ENCODE measurements around the gene IL17RC. TPM values are rescaled to one million over a fixed set of nuclear protein-coding genes. Genes with fewer than 3 reads are reported as not detected.
"Not testable (repeated sequence)": the region's sequence is repeated elsewhere in the genome, so short reads cannot be mapped to it uniquely, and the experiment has no call there.

The IL17RC gene
- total RNA-seq, 1 donor from 2014 or later, result 36.6 TPM

DNA sequence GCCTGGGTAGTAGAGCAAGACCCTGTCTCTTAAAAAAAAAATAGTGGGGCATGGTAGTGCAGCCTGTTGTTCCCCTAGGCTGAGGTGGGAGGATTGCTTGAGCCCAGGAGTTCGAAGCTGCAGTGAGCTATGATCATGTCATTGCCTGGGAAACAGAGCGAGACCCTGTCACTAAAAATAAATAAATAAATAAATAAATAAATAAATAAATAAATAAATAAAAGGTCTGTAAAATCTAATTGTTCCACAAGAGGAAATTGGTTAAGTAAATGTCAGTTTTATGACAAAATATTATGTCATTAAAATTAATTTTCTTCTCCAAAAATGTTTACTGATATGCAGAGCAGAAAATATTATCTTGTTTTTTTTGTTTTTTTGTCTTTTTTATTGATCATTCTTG lies 22.1 kb downstream of the IL17RC start:
- Mint-ChIP-seq H3K27ac (ENCODE audit: unreplicated experiment) (no peak overlapping the region), H3K4me1 (ENCODE audit: unreplicated experiment) (peaks cover 17% of the 10 kb centered on the region), H3K4me3 (ENCODE audit: unreplicated experiment) (no peak overlapping the region), H3K36me3 (ENCODE audit: unreplicated experiment) (peaks cover 6% of the 10 kb centered on the region), H3K27me3 (ENCODE audit: unreplicated experiment) (no peaks in the 10 kb centered on the region), H3K9me3 (ENCODE audit: unreplicated experiment) (no peaks in the 10 kb centered on the region)
- no peak for DNase-seq (ENCODE audit: extremely low spot score, unreplicated experiment)
- TF ChIP-seq, protein P1, sequence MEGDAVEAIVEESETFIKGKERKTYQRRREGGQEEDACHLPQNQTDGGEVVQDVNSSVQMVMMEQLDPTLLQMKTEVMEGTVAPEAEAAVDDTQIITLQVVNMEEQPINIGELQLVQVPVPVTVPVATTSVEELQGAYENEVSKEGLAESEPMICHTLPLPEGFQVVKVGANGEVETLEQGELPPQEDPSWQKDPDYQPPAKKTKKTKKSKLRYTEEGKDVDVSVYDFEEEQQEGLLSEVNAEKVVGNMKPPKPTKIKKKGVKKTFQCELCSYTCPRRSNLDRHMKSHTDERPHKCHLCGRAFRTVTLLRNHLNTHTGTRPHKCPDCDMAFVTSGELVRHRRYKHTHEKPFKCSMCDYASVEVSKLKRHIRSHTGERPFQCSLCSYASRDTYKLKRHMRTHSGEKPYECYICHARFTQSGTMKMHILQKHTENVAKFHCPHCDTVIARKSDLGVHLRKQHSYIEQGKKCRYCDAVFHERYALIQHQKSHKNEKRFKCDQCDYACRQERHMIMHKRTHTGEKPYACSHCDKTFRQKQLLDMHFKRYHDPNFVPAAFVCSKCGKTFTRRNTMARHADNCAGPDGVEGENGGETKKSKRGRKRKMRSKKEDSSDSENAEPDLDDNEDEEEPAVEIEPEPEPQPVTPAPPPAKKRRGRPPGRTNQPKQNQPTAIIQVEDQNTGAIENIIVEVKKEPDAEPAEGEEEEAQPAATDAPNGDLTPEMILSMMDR (IDR thresholded peaks at IDR 0.05), result no peak

DNA sequence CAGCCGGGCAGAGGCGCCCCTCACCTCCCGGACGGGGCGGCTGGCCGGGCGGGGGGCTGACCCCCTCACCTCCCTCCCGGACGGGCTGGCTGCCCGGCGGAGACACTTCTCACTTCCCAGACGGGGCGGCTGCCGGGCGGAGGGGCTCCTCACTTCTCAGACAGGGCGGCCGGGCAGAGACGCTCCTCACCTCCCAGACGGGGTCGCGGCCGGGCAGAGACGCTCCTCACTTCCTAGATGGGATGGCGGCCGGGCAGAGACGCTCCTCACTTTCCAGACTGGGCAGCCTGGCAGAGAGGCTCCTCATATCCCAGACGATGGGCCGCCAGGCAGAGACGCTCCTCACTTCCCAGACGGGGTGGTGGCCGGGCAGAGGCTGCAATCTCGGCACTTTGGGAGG lies 23.0 kb downstream of the IL17RC start:
- not testable (repeated sequence) for H3K4me3 Mint-ChIP-seq (ENCODE audit: unreplicated experiment); H3K27me3 Mint-ChIP-seq (ENCODE audit: unreplicated experiment); H3K4me1 Mint-ChIP-seq (ENCODE audit: unreplicated experiment); H3K27ac Mint-ChIP-seq (ENCODE audit: unreplicated experiment); H3K9me3 Mint-ChIP-seq (ENCODE audit: unreplicated experiment); DNase-seq (ENCODE audit: extremely low spot score, unreplicated experiment); H3K36me3 Mint-ChIP-seq (ENCODE audit: unreplicated experiment)

DNA sequence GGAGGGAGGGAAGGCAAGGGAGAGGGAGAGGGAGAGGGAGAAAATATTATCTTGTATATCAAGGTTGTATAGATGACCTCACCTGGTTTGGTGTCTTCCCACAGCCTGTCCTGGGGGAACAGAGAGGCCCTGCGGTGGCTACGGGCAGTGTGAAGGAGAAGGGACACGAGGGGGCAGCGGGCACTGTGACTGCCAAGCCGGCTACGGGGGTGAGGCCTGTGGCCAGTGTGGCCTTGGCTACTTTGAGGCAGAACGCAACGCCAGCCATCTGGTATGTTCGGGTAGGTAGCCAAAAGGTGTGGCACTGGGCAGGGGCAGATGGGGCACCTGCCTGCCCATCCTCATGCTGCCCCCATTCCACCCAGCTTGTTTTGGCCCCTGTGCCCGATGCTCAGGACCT lies 23.8 kb downstream of the IL17RC start:
- TF ChIP-seq, protein P1 (IDR thresholded peaks at IDR 0.05), result no peak
- Mint-ChIP-seq H3K36me3 (ENCODE audit: unreplicated experiment) (peaks cover 6% of the 10 kb centered on the region), H3K27me3 (ENCODE audit: unreplicated experiment) (no peaks in the 10 kb centered on the region), H3K9me3 (ENCODE audit: unreplicated experiment) (no peaks in the 10 kb centered on the region), H3K27ac (ENCODE audit: unreplicated experiment) (no peak overlapping the region), H3K4me3 (ENCODE audit: unreplicated experiment) (no peak overlapping the region), H3K4me1 (ENCODE audit: unreplicated experiment) (peaks cover 5% of the 10 kb centered on the region)
- no peak for DNase-seq (ENCODE audit: extremely low spot score, unreplicated experiment)

DNA sequence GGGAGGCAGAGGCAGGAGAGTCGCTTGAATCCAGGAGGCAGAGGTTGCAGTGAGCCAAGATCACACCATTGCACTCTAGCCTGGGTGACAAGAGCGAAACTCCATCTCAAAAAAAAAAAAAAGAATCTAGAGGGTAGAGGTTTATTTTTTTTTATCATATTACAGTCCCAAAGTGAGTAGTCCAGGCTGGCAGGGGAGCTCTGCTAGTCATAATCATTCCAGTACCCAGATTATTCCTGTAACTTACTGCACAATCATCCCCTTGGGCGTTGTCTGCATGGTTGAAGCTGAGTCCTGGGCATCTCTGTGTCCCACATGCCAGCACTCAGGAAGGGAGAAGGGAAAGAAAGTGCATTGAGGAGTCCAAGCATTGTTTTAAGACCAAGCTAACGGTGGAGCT lies 25.3 kb downstream of the IL17RC start:
- peaks cover 6% of the 10 kb centered on the region for H3K36me3 Mint-ChIP-seq (ENCODE audit: unreplicated experiment)
- no peak for DNase-seq (ENCODE audit: extremely low spot score, unreplicated experiment)
- no peak overlapping the region for H3K4me3 Mint-ChIP-seq (ENCODE audit: unreplicated experiment)
- no peaks in the 10 kb centered on the region for H3K9me3 Mint-ChIP-seq (ENCODE audit: unreplicated experiment)
- no peaks in the 10 kb centered on the region for H3K27me3 Mint-ChIP-seq (ENCODE audit: unreplicated experiment)
- H3K27ac Mint-ChIP-seq (ENCODE audit: unreplicated experiment), result no peak overlapping the region
- peaks cover 7% of the 10 kb centered on the region for H3K4me1 Mint-ChIP-seq (ENCODE audit: unreplicated experiment)
- TF ChIP-seq, protein P1 (IDR thresholded peaks at IDR 0.05), result no peak

DNA sequence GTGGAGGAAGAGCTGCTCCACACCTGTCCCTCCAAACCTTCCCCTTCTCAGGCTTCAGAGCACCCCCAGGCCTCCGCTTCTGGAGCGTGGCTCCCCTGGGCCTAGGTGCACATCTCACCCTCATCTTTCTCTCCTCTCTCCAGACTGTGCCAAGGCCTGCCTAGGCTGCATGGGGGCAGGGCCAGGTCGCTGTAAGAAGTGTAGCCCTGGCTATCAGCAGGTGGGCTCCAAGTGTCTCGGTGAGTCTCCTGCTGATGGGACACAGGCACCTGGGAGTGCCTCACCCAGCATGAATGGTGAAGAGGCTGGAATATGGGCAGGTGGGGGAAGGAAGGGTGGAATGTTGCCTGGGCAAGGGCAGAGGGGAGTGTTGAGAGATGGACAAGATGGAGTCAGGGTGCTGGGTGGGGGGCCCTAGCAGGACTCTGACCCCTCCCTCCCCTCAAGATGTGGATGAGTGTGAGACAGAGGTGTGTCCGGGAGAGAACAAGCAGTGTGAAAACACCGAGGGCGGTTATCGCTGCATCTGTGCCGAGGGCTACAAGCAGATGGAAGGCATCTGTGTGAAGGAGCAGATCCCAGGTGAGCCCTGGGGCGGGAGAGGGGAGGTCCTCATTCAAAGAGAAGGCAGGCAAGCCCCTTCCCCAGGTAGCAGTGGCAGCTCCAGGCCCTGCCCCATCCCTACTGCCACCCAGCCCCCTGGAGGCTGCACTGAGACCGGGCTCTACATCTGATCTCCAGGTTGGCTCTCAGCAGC lies 26.2 kb downstream of the IL17RC start:
- DNase-seq (ENCODE audit: extremely low spot score, unreplicated experiment), result no peak
- TF ChIP-seq, protein P1 (IDR thresholded peaks at IDR 0.05), result no peak
- Mint-ChIP-seq H3K4me1 (ENCODE audit: unreplicated experiment) (peaks cover 13% of the 10 kb centered on the region), H3K9me3 (ENCODE audit: unreplicated experiment) (no peaks in the 10 kb centered on the region), H3K27me3 (ENCODE audit: unreplicated experiment) (no peaks in the 10 kb centered on the region), H3K27ac (ENCODE audit: unreplicated experiment) (no peak overlapping the region), H3K4me3 (ENCODE audit: unreplicated experiment) (no peak overlapping the region), H3K36me3 (ENCODE audit: unreplicated experiment) (peaks cover 2% of the 10 kb centered on the region)

Measured in osteocyte (in vitro differentiated cells).